HG03469 (cell line): ENCODE measurements around the gene PDCL3.
A peak's percentile ranks its signal among the peaks of the same experiment; 100 is the strongest.

Experiments
- ATAC-seq: cut with Tn5 transposase; IDR thresholded peaks from one replicate; pipeline ENCODE4 v1.9.1; 2021; ENCODE audit warnings: mild to moderate bottlenecking, moderate library complexity, moderate number of reproducible peaks; ENCODE audit not compliant: unreplicated experiment

The PDCL3 gene

DNA sequence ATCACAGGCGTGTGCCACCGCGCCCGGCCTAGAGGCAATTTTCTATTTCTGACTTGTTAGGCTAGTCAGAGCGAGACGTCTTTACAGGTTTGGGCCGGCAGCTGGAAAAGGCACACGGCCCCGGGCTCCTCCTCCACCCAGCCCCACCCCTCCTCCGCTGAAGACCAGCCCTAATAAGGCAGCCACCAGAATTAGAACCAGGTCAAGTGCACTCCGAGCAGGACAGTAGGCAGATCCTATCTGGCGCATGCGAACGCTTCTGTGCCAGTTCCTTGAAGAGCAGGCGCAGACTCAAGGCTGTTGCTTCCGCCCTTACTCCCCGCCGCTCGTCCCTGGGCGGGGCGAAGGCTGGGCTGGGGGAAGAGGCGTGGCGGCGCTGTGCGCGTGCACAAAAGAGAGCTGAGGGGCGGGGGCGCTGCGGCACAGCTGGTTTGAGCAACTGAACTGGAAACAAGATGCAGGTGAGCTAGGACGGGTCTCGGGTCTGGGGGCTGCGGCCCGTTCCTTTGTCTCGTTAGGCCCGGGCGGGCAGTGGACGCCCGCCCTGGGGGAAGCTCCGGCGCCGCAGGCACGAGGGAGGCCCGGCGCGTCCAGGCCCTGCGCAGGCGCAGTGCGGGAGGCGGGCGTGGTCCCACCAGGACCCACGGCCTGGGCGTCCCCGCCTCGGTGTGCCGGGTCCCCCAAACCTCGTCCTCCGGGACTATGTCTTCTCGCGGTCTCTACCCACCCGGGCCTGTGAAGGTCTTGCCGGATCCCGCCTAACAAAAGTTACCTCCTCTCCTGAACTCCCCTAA is at the start of gene PDCL3:
TSS of gene PDCL3 (plus strand) at position 381 of the 794 bp plus-strand sequence. CDS start at position 456, 75 bp downstream.
- ATAC-seq = peak; percentile 93

DNA sequence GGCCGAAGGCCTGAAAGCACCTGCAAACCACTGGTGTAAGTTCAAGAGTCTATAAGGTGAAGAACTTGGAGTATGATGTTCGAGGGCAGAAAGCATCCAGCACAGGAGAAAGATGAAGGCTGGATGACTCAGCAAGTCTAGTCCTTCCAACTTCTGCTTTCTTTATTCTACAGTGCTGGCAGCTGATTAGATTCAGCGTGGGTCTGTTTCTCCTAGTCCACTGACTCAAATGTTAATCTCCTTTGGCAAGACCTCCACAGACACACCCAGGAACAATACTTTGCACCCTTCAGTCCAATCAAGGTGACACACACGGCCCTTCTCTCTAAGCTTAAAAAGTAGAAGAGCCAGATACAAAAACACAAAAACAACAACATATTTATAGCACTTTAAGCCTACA is 49.1 kb upstream of the PDCL3 start:
- ATAC-seq = no peak

GRCh38 chr2:100517556-100517955 is 45.2 kb upstream of the PDCL3 start:
- ATAC-seq = no peak

DNA sequence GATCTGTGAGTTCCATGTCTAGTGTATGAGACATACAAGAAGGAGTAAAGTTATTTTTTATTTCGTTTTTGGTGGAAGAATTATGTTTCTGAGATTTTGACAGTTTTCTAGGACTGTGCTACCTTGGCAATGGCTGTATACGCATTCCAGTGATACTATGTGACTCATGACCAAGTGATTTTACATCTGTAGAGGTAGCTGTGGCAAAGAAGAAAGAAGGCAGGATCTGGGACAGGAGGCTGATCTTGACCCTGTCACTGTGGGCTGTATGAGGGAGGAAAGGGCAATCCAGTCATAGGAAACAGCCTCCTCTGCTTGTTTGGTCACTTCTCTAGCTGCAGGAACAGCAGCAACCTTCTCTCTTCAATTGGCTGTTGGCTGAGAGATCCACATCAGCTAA is 44.0 kb upstream of the PDCL3 start:
- ATAC-seq = no peak

DNA sequence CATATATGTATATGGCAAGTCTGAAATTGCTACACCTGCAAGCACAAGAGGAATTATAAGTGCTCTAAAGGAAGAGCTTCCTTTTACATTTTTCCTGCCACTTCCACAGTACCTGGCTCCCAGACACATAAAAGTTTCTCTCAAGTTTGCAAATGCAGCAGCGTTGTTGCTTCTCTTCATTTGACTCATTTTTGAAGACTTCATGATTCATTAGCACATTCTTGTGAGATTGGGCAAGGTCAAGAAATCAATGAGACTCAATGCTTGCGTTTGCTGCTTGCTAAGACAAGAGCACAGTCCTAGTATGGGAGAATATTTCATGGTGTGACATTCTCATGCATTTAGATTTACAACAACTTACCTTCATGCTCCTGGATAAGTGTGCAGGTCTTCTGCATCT is 42.6 kb upstream of the PDCL3 start:
- ATAC-seq = no peak

DNA sequence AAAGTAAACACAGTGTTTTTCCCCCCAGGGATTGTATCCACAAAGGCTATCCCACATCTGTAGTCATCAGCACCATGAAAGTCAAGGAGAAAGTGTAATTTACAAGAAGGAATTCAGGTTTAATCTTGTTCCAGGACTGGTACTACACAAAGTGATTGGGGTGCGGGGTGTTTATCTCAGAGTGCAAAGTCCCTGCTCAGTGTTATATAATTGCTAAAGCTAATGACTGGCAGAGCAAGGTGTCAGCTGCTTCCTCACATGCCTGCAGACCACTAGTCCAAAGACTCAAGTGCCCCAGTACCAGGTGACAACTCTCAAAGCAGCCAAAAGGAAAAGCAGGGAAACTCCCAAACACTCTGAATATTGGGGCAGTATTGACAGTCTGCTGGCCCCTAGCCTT is 40.4 kb upstream of the PDCL3 start:
- ATAC-seq = no peak

GRCh38 chr2:100524331-100524730 is 38.5 kb upstream of the PDCL3 start:
- no peak for ATAC-seq

GRCh38 chr2:100526868-100527267 is 35.9 kb upstream of the PDCL3 start:
- no peak for ATAC-seq

GRCh38 chr2:100527440-100528015 is 35.3 kb upstream of the PDCL3 start:
- no peak for ATAC-seq

DNA sequence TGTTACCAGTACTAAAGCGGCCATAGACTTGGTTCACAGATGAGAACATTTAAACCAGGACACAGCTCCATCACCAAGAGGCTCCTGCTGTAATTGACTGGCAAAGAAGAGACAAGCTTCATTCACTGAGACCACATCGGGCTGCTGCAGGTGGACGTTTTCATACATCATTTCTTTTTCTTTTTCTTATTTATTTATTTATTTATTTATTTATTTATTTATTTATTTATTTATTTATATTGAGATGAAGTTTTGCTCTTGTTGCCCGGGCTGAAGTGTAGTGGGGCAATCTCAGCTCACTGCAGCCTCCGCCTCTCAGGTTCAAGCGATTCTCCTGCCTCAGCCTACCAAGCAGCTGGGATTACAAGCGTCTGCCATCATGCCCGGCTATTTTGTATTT is 33.6 kb upstream of the PDCL3 start:
- ATAC-seq = no peak

DNA sequence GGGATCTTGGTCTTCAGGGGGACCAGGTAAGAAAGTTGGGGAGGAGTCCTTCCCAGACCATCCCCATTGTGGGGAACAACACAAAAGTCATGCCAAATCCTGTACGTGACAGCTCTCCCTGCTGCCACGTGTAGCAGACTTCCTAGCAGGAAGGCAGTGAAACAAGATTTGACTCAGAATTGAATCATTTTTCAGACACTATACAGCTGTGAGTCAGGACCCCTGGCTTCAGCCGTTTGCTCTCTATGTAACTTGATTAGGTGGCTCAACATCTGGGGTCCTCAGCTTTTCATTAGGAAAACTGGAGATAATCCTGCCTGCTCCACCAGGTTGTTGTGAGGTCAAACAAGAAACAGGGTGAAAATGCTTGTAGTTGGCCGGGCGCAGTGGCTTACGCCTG is 32.9 kb upstream of the PDCL3 start:
- no peak for ATAC-seq

DNA sequence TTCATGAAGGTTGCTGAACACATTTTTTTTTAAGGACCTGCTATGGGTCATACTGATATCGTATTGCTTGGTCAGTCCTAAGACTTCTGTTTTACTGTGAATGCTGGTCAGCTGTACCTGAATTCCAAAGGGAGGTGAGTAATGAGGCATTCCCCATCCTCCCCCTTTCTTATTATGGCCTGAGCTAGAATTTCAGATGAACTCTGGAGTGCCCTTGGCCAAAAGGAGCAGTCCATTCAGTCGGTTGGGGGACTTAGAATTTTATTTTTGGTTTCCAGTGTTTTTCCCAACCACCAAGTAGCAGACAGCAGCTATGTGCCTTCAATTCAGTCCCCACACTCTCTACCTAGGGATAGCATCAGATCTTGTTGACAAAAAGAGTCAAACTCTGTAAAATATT is 26.9 kb upstream of the PDCL3 start:
- ATAC-seq = no peak

- ATAC-seq = no peak
Observed at GRCh38 chr2:100537918-100538317, 24.9 kb upstream of the PDCL3 start.

DNA sequence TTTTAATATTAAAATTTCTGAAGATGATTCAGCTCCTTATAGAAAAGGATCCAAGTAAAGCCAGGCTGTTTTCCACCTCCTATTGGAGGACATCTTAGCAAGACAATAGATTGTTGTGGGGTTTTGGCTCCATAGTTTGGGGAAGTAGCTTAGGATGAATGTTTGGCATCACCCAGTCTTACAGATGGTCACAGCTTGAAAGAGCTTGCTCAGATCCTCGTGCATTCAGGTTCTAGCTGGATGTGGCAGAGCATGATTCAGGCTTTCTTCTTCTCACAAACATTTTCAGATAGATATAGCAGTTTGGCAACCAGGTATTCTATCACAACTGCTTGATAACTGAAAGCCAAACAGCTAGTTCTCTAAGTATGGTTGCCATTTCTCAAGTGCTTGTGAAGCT is 23.6 kb upstream of the PDCL3 start:
- no peak for ATAC-seq

DNA sequence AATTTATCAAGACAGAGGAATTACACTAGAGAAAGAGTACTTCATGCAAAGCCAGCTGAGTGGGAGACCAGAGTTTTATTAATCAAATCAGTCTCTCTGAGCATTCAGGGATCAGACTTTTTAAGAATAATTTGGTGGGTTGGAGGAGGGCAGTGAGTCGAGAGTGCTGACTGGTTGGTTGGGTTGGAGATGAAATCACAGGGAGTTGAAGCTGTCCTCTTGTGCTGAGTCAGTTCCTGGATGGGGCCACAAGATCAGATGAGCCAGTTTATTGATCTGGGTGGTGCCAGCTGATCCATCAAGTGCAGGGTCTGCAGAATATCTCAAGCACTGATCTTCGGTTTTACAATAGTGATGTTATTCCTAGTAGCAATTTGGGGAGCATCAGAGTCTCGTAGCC is 21.4 kb upstream of the PDCL3 start:
- ATAC-seq = no peak

DNA sequence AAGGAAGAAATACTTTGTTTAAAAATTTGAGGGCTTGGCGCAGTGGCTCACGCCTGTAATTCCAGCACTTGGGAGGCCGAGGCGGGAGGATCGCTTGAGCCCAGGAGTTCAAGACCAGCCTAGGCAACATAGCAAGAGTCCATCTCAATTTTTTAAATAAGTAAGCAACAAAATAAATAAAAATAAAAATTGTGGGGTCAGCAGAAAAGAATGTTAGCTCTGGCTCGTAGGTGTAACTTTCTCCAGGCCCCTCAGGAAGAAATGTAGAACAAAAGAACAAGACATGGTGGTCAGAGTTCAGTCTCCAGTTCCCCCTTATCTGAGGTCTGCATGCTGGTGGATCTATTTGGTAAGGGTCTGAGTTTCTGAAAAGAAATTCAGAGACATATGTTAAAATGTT is 20.4 kb upstream of the PDCL3 start:
- no peak for ATAC-seq

DNA sequence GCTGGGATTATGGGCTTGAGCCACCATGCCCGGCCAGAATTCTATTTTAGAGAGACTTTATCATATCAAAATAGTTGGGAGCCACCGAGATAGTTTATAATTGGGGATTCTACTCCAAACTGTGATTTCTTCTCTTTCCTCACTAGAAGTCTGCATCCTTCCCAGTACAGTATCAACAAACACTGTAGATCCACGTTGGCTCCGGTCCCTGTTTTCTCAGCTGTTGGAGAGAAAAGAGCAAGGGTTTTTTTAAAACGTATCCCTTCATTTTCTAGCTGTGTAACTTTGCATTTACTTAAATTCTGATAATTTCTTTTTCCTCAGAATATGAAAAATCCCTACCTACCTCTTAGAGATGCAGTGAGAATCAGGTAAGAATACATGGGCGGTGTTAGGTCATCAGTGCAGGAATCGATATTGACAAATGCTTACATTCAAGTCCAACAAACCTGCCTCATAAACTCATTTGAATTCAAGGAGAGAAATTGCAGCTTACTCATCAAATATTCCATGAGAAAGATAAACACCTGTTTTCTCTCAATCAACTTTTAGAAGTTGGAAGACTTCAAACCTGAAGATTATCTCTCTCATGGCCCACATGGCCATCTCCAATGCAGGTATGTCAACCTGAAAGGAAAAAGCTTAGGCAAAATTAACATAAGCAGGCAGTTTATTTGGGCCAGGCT is 17.7 kb upstream of the PDCL3 start:
- no peak for ATAC-seq

DNA sequence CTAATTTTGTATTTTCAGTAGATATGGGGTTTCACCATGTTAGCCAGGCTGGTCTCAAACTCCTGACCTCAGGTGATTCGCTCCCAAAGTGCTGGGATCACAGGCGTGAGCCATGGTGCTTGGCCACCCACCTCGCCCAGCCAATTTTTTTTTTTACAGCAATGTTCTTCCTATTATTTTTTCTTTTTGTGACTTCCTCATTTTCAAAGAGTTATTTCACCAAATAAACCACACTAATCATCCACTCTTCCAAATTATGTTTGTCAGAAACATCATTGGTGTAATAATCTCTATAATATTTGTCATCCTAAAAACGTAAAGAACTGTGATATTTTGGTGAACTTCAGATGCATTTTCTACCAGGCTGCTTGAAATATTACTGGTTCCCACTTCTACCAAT is 16.3 kb upstream of the PDCL3 start:
- no peak for ATAC-seq

GRCh38 chr2:100548771-100549170 is 14.0 kb upstream of the PDCL3 start:
- no peak for ATAC-seq

GRCh38 chr2:100551303-100551702 is 11.5 kb upstream of the PDCL3 start:
- no peak for ATAC-seq

- ATAC-seq = no peak
Observed at GRCh38 chr2:100554798-100555407, 7.9 kb upstream of the PDCL3 start.

GRCh38 chr2:100556746-100557145 is 6.0 kb upstream of the PDCL3 start:
- ATAC-seq = no peak
